Mesenchymal stem cell (in vitro differentiated cells and primary cell): Measurements from ENCODE around the gene MAPKBP1. TPM values are rescaled to one million over a fixed set of nuclear protein-coding genes. Genes with fewer than 3 reads are reported as not detected.
"Not testable (repeated sequence)": the region's sequence is repeated elsewhere in the genome, so short reads cannot be mapped to it uniquely, and the experiment has no call there.

ENCODE experiments used
- DNase-seq: peaks from one replicate; pipeline ENCODE4 v3.0.0-alpha.2; 2013
- H2AFZ ChIP-seq: one replicate; pipeline ENCODE4 v1.6.1; 2013; ENCODE audit warnings: low read depth, mild to moderate bottlenecking, control low read depth, inconsistent platforms, low read length, moderate library complexity
- H2AK5ac ChIP-seq: 2 replicates; pipeline ENCODE4 v1.6.1; 2013; ENCODE audit warnings: low read length, moderate library complexity, mild to moderate bottlenecking, inconsistent platforms; ENCODE audit not compliant: severe bottlenecking
- H2BK120ac ChIP-seq: one replicate; pipeline ENCODE4 v1.6.1; 2013; ENCODE audit warnings: low read depth, mild to moderate bottlenecking, inconsistent platforms, low read length, moderate library complexity
- H2BK12ac ChIP-seq, 2 experiments: one replicate each; pipeline ENCODE4 v1.6.1; 2013; ENCODE audit warnings: inconsistent platforms in 2 of 2, low read length in 2 of 2, mild to moderate bottlenecking in 2 of 2, moderate library complexity in 2 of 2, control low read depth in 1 of 2
- H2BK15ac ChIP-seq: one replicate; pipeline ENCODE4 v1.6.1; 2013; ENCODE audit warnings: mild to moderate bottlenecking, low read depth, inconsistent platforms; ENCODE audit not compliant: poor library complexity, severe bottlenecking
- H2BK5ac ChIP-seq: 2 replicates; pipeline ENCODE4 v1.6.1; 2013; ENCODE audit warnings: low read depth, mild to moderate bottlenecking, low read length, control low read depth, inconsistent platforms; ENCODE audit not compliant: poor library complexity, severe bottlenecking
- H3K14ac ChIP-seq, 2 experiments: one replicate each; pipeline ENCODE4 v1.6.1; 2013; ENCODE audit warnings: inconsistent platforms in 2 of 2, low read length in 2 of 2, control low read depth in 1 of 2, mild to moderate bottlenecking in 1 of 2, moderate library complexity in 1 of 2
- H3K18ac ChIP-seq, 2 experiments: one replicate each; pipeline ENCODE4 v1.6.1; 2013; ENCODE audit warnings: inconsistent platforms in 2 of 2, low read length in 2 of 2, control low read depth in 1 of 2, low read depth in 1 of 2, mild to moderate bottlenecking in 1 of 2
- H3K23ac ChIP-seq, 2 experiments: one replicate each; pipeline ENCODE4 v1.6.1; 2013; ENCODE audit warnings: inconsistent platforms in 2 of 2, low read length in 2 of 2, mild to moderate bottlenecking in 2 of 2, moderate library complexity in 2 of 2, control low read depth in 1 of 2
- H3K27ac ChIP-seq: 2 replicates; pipeline ENCODE4 v1.5.1; 2013; ENCODE audit warnings: mild to moderate bottlenecking, moderate library complexity, low read length, control low read depth, inconsistent platforms; ENCODE audit not compliant: poor library complexity, severe bottlenecking
- H3K27me3 ChIP-seq, 2 experiments: 2 replicates each; pipeline versions ENCODE4 v1.6.1 to v1.7.0; 2013; ENCODE audit warnings: low read length in 2 of 2, mild to moderate bottlenecking in 2 of 2, moderate library complexity in 2 of 2, control low read depth in 1 of 2, inconsistent platforms in 1 of 2; ENCODE audit not compliant: control insufficient read depth in 1 of 2, insufficient read depth in 1 of 2
- H3K36me3 ChIP-seq, 2 experiments: 2 replicates each; pipeline versions ENCODE4 v1.6.1 to v1.7.0; 2013; ENCODE audit warnings: low read length in 2 of 2, control low read depth in 1 of 2, inconsistent platforms in 1 of 2, low read depth in 1 of 2, mild to moderate bottlenecking in 1 of 2; ENCODE audit not compliant: insufficient read depth in 2 of 2, control insufficient read depth in 1 of 2
- H3K4ac ChIP-seq, 2 experiments: one replicate each; pipeline ENCODE4 v1.6.1; 2013; ENCODE audit warnings: inconsistent platforms in 2 of 2, low read length in 2 of 2, mild to moderate bottlenecking in 2 of 2, moderate library complexity in 2 of 2, control low read depth in 1 of 2, low read depth in 1 of 2
- H3K4me1 ChIP-seq: 2 replicates; pipeline ENCODE4 v1.6.1; 2013; ENCODE audit warnings: low read depth, low read length, control low read depth; ENCODE audit not compliant: control insufficient read depth, insufficient read depth
- H3K4me2 ChIP-seq: 2 replicates; pipeline ENCODE4 v1.6.1; 2013; ENCODE audit warnings: low read length, mild to moderate bottlenecking, inconsistent platforms; ENCODE audit not compliant: poor library complexity, severe bottlenecking
- H3K4me3 ChIP-seq, 2 experiments: 2 replicates each; pipeline versions ENCODE4 v1.5.1 to v1.7.0; 2013; ENCODE audit warnings: low read length in 2 of 2, mild to moderate bottlenecking in 2 of 2, control low read depth in 1 of 2, low read depth in 1 of 2; ENCODE audit not compliant: insufficient read depth in 1 of 2
- H3K79me1 ChIP-seq: replicated peaks from 2 replicates; pipeline ENCODE4 v1.6.1; 2013; ENCODE audit warnings: mild to moderate bottlenecking, control low read depth, low read length, inconsistent platforms; ENCODE audit not compliant: poor library complexity, severe bottlenecking
- H3K9ac ChIP-seq: 2 replicates; pipeline ENCODE4 v1.7.0; 2013; ENCODE audit warnings: mild to moderate bottlenecking, low read length, moderate library complexity
- H3K9me3 ChIP-seq: 2 replicates; pipeline ENCODE4 v1.7.0; 2013; ENCODE audit warnings: mild to moderate bottlenecking, low read length; ENCODE audit not compliant: control insufficient read depth
- H4K8ac ChIP-seq: one replicate; pipeline ENCODE4 v1.6.1; 2013; ENCODE audit warnings: inconsistent platforms, mild to moderate bottlenecking, low read length, moderate library complexity
- H4K91ac ChIP-seq: one replicate; pipeline ENCODE4 v1.6.1; 2013; ENCODE audit warnings: mild to moderate bottlenecking, low read length, inconsistent platforms
- WGBS: methylation state at CpG from one replicate; pipeline ENCODE4 v1.1.7; 2013; ENCODE audit warnings: mixed read lengths; 5-methylcytosine and 5-hydroxymethylcytosine counted together
- polyA plus RNA-seq, 2 experiments: library from polyadenylated mRNA; stranded (reverse); fragments of 200-250 nt; gene quantifications; one replicate each; pipeline ENCODE4 v1.2.3, GENCODE V29; 2013

The MAPKBP1 gene
- polyA plus RNA-seq (2013, experiment 1 of 2) = 9.1 TPM
- 8.2 TPM for polyA plus RNA-seq (2013, experiment 2 of 2)

- Histone ChIP-seq H3K4me3 (peak within 1 kb of the TSS; percentile 79 to 95), H3K4ac (peak within 1 kb of the TSS; percentile 34 to 39), H3K27me3 (no peaks in the 10 kb centered on the region), H3K27ac (peak within 1 kb of the TSS; percentile 83), H2BK15ac (peak within 1 kb of the TSS; percentile 46), H3K14ac (peak within 1 kb of the TSS in 1 of 2 experiments; percentile 82), H3K23ac (peak within 1 kb of the TSS in 1 of 2 experiments; percentile 36), H2AFZ (peak within 1 kb of the TSS; percentile 30), H3K18ac (peak within 1 kb of the TSS; percentile 63 to 96), H3K9ac (peak within 1 kb of the TSS; percentile 95), H3K4me1 (peaks cover 7% of the 10 kb centered on the region), H2AK5ac (peak within 1 kb of the TSS; percentile 33), H3K9me3 (no peaks in the 10 kb centered on the region), H2BK120ac (peak within 1 kb of the TSS; percentile 54), H4K91ac (peak within 1 kb of the TSS; percentile 98), H4K8ac (peak within 1 kb of the TSS; percentile 72), H2BK12ac (peak within 1 kb of the TSS; percentile 40 to 63), H2BK5ac (no peak within 1 kb of the TSS), H3K4me2 (peak within 1 kb of the TSS; percentile 79), H3K36me3 (peaks cover 0 to 11% of the 10 kb centered on the region in 2 experiments), H3K79me1 (peaks cover 8% of the 10 kb centered on the region)
- peak; percentile 99 for DNase-seq
- WGBS = under 1% methylated on average over 60 of the region's 62 CpGs
These were observed at the start of gene MAPKBP1 for GRCh38 chr15:41774062-41774881. Gene MAPKBP1 (plus strand): TSS chr15:41774484. CDS start chr15:41775276, 792 bp downstream.

- H3K36me3 ChIP-seq = peaks cover 7 to 23% of the 10 kb centered on the region in 2 experiments
- H2AK5ac ChIP-seq = no peak overlapping the region
- H3K27me3 ChIP-seq = no peaks in the 10 kb centered on the region
- no peak overlapping the region for H2BK12ac ChIP-seq
- no peak overlapping the region for H2BK120ac ChIP-seq
- H3K18ac ChIP-seq = no peak overlapping the region
- H3K79me1 ChIP-seq = peaks cover 15% of the 10 kb centered on the region
- no peak overlapping the region for H3K14ac ChIP-seq
- H3K27ac ChIP-seq = no peak overlapping the region
- no peak overlapping the region for H2BK5ac ChIP-seq
- H3K4me1 ChIP-seq = peaks cover 2% of the 10 kb centered on the region
- H3K4me2 ChIP-seq = no peak overlapping the region
- H4K8ac ChIP-seq = no peak overlapping the region
- H3K9ac ChIP-seq = no peak overlapping the region
- WGBS = 100% methylated on average over 2 of the region's 3 CpGs
- no peak overlapping the region for H3K4me3 ChIP-seq
- no peak overlapping the region for H4K91ac ChIP-seq
- H3K9me3 ChIP-seq = no peaks in the 10 kb centered on the region
- no peak overlapping the region for H3K4ac ChIP-seq
- no peak for DNase-seq
- no peak overlapping the region for H3K23ac ChIP-seq
- no peak overlapping the region for H2AFZ ChIP-seq
- no peak overlapping the region for H2BK15ac ChIP-seq
These were observed 47.1 kb upstream of the MAPKBP1 start for GRCh38 chr15:41727143-41727542.

- not testable (repeated sequence) for H2AFZ ChIP-seq, H2BK5ac ChIP-seq, H4K91ac ChIP-seq, H2AK5ac ChIP-seq, H3K27ac ChIP-seq, H2BK15ac ChIP-seq, H3K18ac ChIP-seq, H3K4me1 ChIP-seq, H3K23ac ChIP-seq, H3K4me2 ChIP-seq, H3K4me3 ChIP-seq, H2BK120ac ChIP-seq, DNase-seq, H3K9ac ChIP-seq, H4K8ac ChIP-seq, H3K27me3 ChIP-seq, H2BK12ac ChIP-seq, H3K9me3 ChIP-seq, H3K4ac ChIP-seq, H3K14ac ChIP-seq
- Histone ChIP-seq H3K36me3 (peaks cover 7 to 27% of the 10 kb centered on the region in 2 experiments), H3K79me1 (peaks cover 15% of the 10 kb centered on the region)
- WGBS = 96% methylated on average over 9 of the region's 11 CpGs
These were observed 46.2 kb upstream of the MAPKBP1 start for GRCh38 chr15:41728061-41728460.

GRCh38 chr15:41730543-41730942 is 43.7 kb upstream of the MAPKBP1 start:
- Histone ChIP-seq H3K4me2 (no peak overlapping the region), H3K4me1 (peaks cover 2% of the 10 kb centered on the region), H3K79me1 (peaks cover 13% of the 10 kb centered on the region), H3K36me3 (peaks cover 17 to 46% of the 10 kb centered on the region in 2 experiments), H3K27ac (no peak overlapping the region), H3K4ac (no peak overlapping the region), H2AFZ (no peak overlapping the region), H2BK15ac (no peak overlapping the region), H3K27me3 (no peaks in the 10 kb centered on the region), H3K23ac (no peak overlapping the region), H2BK12ac (no peak overlapping the region), H3K9me3 (no peaks in the 10 kb centered on the region), H4K91ac (no peak overlapping the region), H3K4me3 (no peak overlapping the region), H2BK5ac (no peak overlapping the region), H3K14ac (no peak overlapping the region), H3K9ac (no peak overlapping the region), H3K18ac (no peak overlapping the region), H2AK5ac (no peak overlapping the region), H4K8ac (no peak overlapping the region), H2BK120ac (no peak overlapping the region)
- DNase-seq = no peak
- 88% methylated on average over 3 of the region's 4 CpGs for WGBS
